Natural killer cell (primary cell): ENCODE measurements around the gene SLC26A8. TPM values are rescaled to one million over a fixed set of nuclear protein-coding genes. Genes with fewer than 3 reads are reported as not detected.
"Not testable (repeated sequence)": the region's sequence is repeated elsewhere in the genome, so short reads cannot be mapped to it uniquely, and the experiment has no call there.

Experiments
- ATAC-seq, 3 donors: fragments of 150-1000 bp in 2 of 3; fragments of 200-7000 bp in 1 of 3; cut with Tn5 transposase; 1 replicate in 1 of 3; 2 replicates in 2 of 3; pipeline ENCODE4 v1.10.0; 2021; ENCODE audit warnings: mild to moderate bottlenecking in 2 of 3, moderate library complexity in 2 of 3
- DNase-seq, 2 donors: peaks; one replicate each; pipeline versions ENCODE4 v3.0.0 to v3.0.0-alpha.2; 2013 to 2021; ENCODE audit warnings: mixed read lengths in 1 of 2
- H3K27ac ChIP-seq: one replicate; pipeline ENCODE4 v1.5.1; 2013; ENCODE audit warnings: mild to moderate bottlenecking, low read length
- H3K27me3 ChIP-seq: one replicate; pipeline ENCODE4 v1.6.1; 2013; ENCODE audit warnings: low read length; ENCODE audit not compliant: control insufficient read depth, insufficient read depth
- H3K36me3 ChIP-seq: one replicate; pipeline ENCODE4 v1.6.1; 2013; ENCODE audit warnings: low read length; ENCODE audit not compliant: control insufficient read depth, insufficient read depth
- H3K4me1 ChIP-seq: one replicate; pipeline ENCODE4 v1.6.1; 2013; ENCODE audit warnings: low read length; ENCODE audit not compliant: control insufficient read depth, insufficient read depth
- H3K4me3 ChIP-seq: one replicate; pipeline ENCODE4 v1.5.1; 2013; ENCODE audit warnings: low read length
- H3K9me3 ChIP-seq: one replicate; pipeline ENCODE4 v1.6.1; 2013; ENCODE audit warnings: low read length; ENCODE audit not compliant: control insufficient read depth, insufficient read depth
- H3K27ac Mint-ChIP-seq, 2 donors: one replicate each; pipeline ENCODE4 v1.8.0; 2022; ENCODE audit warnings: mild to moderate bottlenecking in 2 of 2, mixed read lengths in 2 of 2, moderate library complexity in 1 of 2
- H3K27me3 Mint-ChIP-seq, 2 donors: one replicate each; pipeline ENCODE4 v1.8.0; 2022; ENCODE audit warnings: low read depth in 2 of 2, mixed read lengths in 2 of 2
- H3K36me3 Mint-ChIP-seq: one replicate; pipeline ENCODE4 v1.8.0; 2022; ENCODE audit warnings: mixed read lengths
- H3K4me1 Mint-ChIP-seq, 2 donors: one replicate each; pipeline ENCODE4 v1.8.0; 2022; ENCODE audit warnings: mixed read lengths in 2 of 2
- H3K4me3 Mint-ChIP-seq: one replicate; pipeline ENCODE4 v1.8.0; 2022; ENCODE audit warnings: mild to moderate bottlenecking, moderate library complexity, mixed read lengths
- H3K9me3 Mint-ChIP-seq, 2 donors: one replicate each; pipeline ENCODE4 v1.8.0; 2022; ENCODE audit warnings: mixed read lengths in 2 of 2
- WGBS: methylation state at CpG from one replicate; pipeline ENCODE4 v1.1.7; 2013; ENCODE audit warnings: missing lambda C conversion rate; ENCODE audit not compliant: insufficient coverage; 5-methylcytosine and 5-hydroxymethylcytosine counted together
- intact Hi-C: fragments of 100-400 bp; cut with micrococcal nuclease; formaldehyde crosslinking; loops from one replicate; pipeline ENCODE4 v1.14.2; 2022
- total RNA-seq, 4 donors: library from RNA; stranded (reverse); fragments of 120-200 nt in 1 of 4; gene quantifications; one replicate each; pipeline versions ENCODE4 v1.2.3 to v1.2.4, GENCODE V29; 2013 to 2022
- TF ChIP-seq, protein P1 (sequence below): fragments of 200-600 bp; IDR thresholded peaks from one replicate; pipeline ENCODE4 v1.8.0; 2022; ENCODE audit warnings: antibody characterized with exemption

SLC26A8 gene
- total RNA-seq, 3 donors from 2014 or later (not counting 1 experiment from before 2014, with no cell fraction given): 0.93 TPM; not detected in 2

DNA sequence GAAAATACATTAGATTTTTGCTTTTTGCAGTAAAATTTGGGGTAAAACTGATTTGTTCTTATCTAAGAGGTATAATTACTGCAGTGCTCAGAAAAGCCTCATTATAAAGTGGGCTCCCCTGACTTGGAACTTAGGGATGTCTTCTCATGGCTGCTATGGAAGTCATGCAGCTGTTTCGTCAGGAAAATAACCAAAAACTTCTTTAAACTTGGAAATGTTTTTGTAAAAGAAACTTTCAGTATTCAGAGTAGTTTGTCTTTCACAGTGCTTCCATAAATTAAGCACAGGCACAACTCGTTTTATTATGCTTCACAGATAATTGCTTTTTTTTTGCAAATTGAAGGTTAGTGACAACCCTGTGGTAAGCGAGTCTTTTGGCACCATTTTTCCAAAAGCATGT, 10.0 kb upstream of the SLC26A8 start:
- ATAC-seq: no peak
- H3K27me3 Mint-ChIP-seq: no peaks in the 10 kb centered on the region
- intact Hi-C loops: no loop called here
- peaks cover 77 to 79% of the 10 kb centered on the region in 2 donors for H3K4me1 Mint-ChIP-seq
- Histone ChIP-seq H3K36me3 (no peaks in the 10 kb centered on the region), H3K4me3 (no peak overlapping the region), H3K27me3 (no peaks in the 10 kb centered on the region), H3K4me1 (peaks cover 38% of the 10 kb centered on the region), H3K9me3 (no peaks in the 10 kb centered on the region), H3K27ac (no peak overlapping the region)
- DNase-seq: no peak
- no peaks in the 10 kb centered on the region for H3K36me3 Mint-ChIP-seq
- H3K27ac Mint-ChIP-seq: peak overlapping the region in 1 of 2 donors; percentile 44
- 79% methylated on average over 3 of the region's 3 CpGs for WGBS
- TF ChIP-seq, protein P1, sequence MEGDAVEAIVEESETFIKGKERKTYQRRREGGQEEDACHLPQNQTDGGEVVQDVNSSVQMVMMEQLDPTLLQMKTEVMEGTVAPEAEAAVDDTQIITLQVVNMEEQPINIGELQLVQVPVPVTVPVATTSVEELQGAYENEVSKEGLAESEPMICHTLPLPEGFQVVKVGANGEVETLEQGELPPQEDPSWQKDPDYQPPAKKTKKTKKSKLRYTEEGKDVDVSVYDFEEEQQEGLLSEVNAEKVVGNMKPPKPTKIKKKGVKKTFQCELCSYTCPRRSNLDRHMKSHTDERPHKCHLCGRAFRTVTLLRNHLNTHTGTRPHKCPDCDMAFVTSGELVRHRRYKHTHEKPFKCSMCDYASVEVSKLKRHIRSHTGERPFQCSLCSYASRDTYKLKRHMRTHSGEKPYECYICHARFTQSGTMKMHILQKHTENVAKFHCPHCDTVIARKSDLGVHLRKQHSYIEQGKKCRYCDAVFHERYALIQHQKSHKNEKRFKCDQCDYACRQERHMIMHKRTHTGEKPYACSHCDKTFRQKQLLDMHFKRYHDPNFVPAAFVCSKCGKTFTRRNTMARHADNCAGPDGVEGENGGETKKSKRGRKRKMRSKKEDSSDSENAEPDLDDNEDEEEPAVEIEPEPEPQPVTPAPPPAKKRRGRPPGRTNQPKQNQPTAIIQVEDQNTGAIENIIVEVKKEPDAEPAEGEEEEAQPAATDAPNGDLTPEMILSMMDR: no peak
- no peak overlapping the region for H3K4me3 Mint-ChIP-seq
- no peaks in the 10 kb centered on the region for H3K9me3 Mint-ChIP-seq

DNA sequence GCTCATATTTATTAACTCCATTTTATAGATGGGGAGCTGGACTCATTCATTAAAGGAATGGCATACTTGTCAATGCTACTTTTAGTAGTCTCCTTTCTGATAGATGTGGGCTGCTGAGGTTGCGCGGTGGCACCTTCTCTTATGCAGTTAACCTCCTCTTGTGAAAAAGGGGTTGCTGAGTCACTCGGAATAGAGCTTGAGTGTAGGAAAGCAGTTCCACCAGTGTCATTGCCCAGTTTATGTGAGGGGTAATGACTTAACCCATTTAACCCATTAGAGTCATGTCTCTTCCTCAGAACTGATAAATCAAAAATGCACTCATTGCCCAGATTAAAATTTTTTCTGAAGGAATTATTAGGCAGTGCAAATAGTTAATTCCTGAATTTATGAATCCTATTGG, 9.5 kb upstream of the SLC26A8 start:
- Mint-ChIP-seq H3K36me3 (no peaks in the 10 kb centered on the region), H3K4me1 (peaks cover 77 to 79% of the 10 kb centered on the region in 2 donors), H3K27ac (peak overlapping the region; percentile 24 to 44), H3K27me3 (no peaks in the 10 kb centered on the region), H3K4me3 (peak overlapping the region; percentile 50), H3K9me3 (no peaks in the 10 kb centered on the region)
- TF ChIP-seq, protein P1: no peak
- intact Hi-C loops: no loop called here
- no peaks in the 10 kb centered on the region for H3K9me3 ChIP-seq
- 35% methylated on average over 3 of the region's 3 CpGs for WGBS
- H3K27me3 ChIP-seq: no peaks in the 10 kb centered on the region
- no peaks in the 10 kb centered on the region for H3K36me3 ChIP-seq
- H3K27ac ChIP-seq: no peak overlapping the region
- no peak overlapping the region for H3K4me3 ChIP-seq
- DNase-seq (peak; percentile 29 to 42), ATAC-seq (peak; percentile 74 to 88 (median 77))
- peaks cover 38% of the 10 kb centered on the region for H3K4me1 ChIP-seq

DNA sequence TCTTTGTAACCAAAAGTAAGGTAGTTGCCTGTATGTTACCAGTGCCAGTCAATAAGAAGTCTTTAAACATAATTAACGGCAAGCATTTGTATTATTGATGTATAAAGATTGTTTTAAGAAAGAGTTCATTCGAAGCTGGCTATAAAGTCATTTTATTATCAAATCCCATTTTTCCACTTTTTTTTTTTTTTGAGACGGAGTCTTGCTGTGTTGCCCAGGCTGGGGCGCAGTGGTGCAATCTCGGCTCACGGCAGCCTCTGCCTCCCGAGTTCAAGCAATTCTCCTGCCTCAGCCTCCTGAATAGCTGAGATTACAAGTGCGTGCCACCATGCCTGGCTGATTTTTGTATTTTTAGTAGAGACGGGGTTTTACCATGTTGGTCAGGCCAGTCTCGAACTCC, 8.7 kb upstream of the SLC26A8 start:
- ATAC-seq, H3K27ac ChIP-seq, H3K9me3 Mint-ChIP-seq, H3K36me3 Mint-ChIP-seq, H3K27me3 ChIP-seq, DNase-seq, H3K4me3 ChIP-seq, H3K27me3 Mint-ChIP-seq, intact Hi-C loops, H3K4me3 Mint-ChIP-seq, H3K36me3 ChIP-seq, H3K9me3 ChIP-seq: not testable (repeated sequence)
- peaks cover 72 to 75% of the 10 kb centered on the region in 2 donors for H3K4me1 Mint-ChIP-seq
- WGBS: 93% methylated on average over 9 of the region's 10 CpGs
- H3K27ac Mint-ChIP-seq: peak overlapping the region; percentile 24 to 44
- H3K4me1 ChIP-seq: peaks cover 33% of the 10 kb centered on the region

DNA sequence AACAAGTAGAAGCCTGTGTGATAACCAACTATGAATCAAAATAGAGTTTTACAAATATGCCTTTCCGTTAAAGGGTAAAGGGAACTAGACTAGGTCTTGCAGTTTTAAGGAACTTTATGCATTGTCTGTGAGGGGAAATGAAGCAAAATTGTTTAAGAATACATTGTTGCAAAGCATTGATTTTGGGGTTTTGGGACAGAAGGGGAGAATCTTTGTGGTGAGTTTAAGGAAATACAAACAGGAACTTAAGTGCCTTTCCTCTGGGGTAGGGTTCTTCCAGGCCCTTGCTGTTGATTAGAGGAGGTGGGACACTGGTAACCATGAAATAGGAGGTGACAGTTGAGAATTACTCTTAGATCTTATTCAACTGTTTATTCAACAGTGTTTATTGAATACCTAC, 7.8 kb upstream of the SLC26A8 start:
- peaks cover 27% of the 10 kb centered on the region for H3K4me1 ChIP-seq
- no peaks in the 10 kb centered on the region for H3K27me3 Mint-ChIP-seq
- H3K4me3 ChIP-seq: no peak overlapping the region
- ATAC-seq: no peak
- H3K27me3 ChIP-seq: no peaks in the 10 kb centered on the region
- H3K9me3 ChIP-seq: no peaks in the 10 kb centered on the region
- H3K36me3 Mint-ChIP-seq: no peaks in the 10 kb centered on the region
- no peak overlapping the region for H3K27ac ChIP-seq
- no peak overlapping the region for H3K4me3 Mint-ChIP-seq
- TF ChIP-seq, protein P1: no peak
- intact Hi-C loops: no loop called here
- DNase-seq: no peak
- 10% methylated on average over 1 of the region's 1 CpG for WGBS
- H3K9me3 Mint-ChIP-seq: no peaks in the 10 kb centered on the region
- H3K4me1 Mint-ChIP-seq: peaks cover 68 to 70% of the 10 kb centered on the region in 2 donors
- no peaks in the 10 kb centered on the region for H3K36me3 ChIP-seq
- peak overlapping the region; percentile 24 to 44 for H3K27ac Mint-ChIP-seq
